HG03354 (cell line): Measurements from ENCODE around the gene PAK5.

Experiments
- ATAC-seq: cut with Tn5 transposase; IDR thresholded peaks from one replicate; pipeline ENCODE4 v1.9.1; 2021; ENCODE audit warnings: mild to moderate bottlenecking; ENCODE audit not compliant: unreplicated experiment, poor library complexity, severe bottlenecking

PAK5 gene

GRCh38 chr20:9794831-9795230 lies 44.0 kb downstream of the PAK5 start:
- ATAC-seq, result no peak

- ATAC-seq, result no peak
Observed at GRCh38 chr20:9792674-9793073, 46.2 kb downstream of the PAK5 start.

GRCh38 chr20:9789131-9789530 lies 49.7 kb downstream of the PAK5 start:
- ATAC-seq, result no peak

- ATAC-seq, result no peak
Observed at GRCh38 chr20:9775176-9775575, 63.7 kb downstream of the PAK5 start.

- no peak for ATAC-seq
Observed at GRCh38 chr20:9769954-9770353, 68.9 kb downstream of the PAK5 start.

- ATAC-seq, result no peak
Observed at GRCh38 chr20:9761476-9761875, 77.4 kb downstream of the PAK5 start.

- no peak for ATAC-seq
Observed at GRCh38 chr20:9759392-9759791, 79.5 kb downstream of the PAK5 start.

GRCh38 chr20:9758752-9759151 lies 80.1 kb downstream of the PAK5 start:
- no peak for ATAC-seq

- no peak for ATAC-seq
Observed at GRCh38 chr20:9756660-9757059, 82.2 kb downstream of the PAK5 start.

GRCh38 chr20:9755301-9755700 lies 83.6 kb downstream of the PAK5 start:
- ATAC-seq, result no peak

- ATAC-seq, result no peak
Observed at GRCh38 chr20:9744551-9744950, 94.3 kb downstream of the PAK5 start.

GRCh38 chr20:9743871-9744270 lies 95.0 kb downstream of the PAK5 start:
- no peak for ATAC-seq

GRCh38 chr20:9742821-9743220 lies 96.1 kb downstream of the PAK5 start:
- no peak for ATAC-seq

GRCh38 chr20:9741996-9742395 lies 96.9 kb downstream of the PAK5 start:
- no peak for ATAC-seq

GRCh38 chr20:9740486-9740885 lies 98.4 kb downstream of the PAK5 start:
- no peak for ATAC-seq

GRCh38 chr20:9739991-9740390 lies 98.9 kb downstream of the PAK5 start:
- no peak for ATAC-seq

GRCh38 chr20:9736373-9736772 lies 102.5 kb downstream of the PAK5 start:
- no peak for ATAC-seq

GRCh38 chr20:9723501-9724202 lies 115.2 kb downstream of the PAK5 start:
- ATAC-seq, result no peak

- ATAC-seq, result no peak
Observed at GRCh38 chr20:9711872-9712271, 127.0 kb downstream of the PAK5 start.

- no peak for ATAC-seq
Observed at GRCh38 chr20:9710685-9711084, 128.2 kb downstream of the PAK5 start.

GRCh38 chr20:9705722-9706476 lies 133.0 kb downstream of the PAK5 start:
- ATAC-seq, result no peak
